ENCODE data around the gene SLC22A9. TPM values are rescaled to one million over a fixed set of nuclear protein-coding genes. Genes with fewer than 3 reads are reported as not detected.
"Not testable (repeated sequence)": the region's sequence is repeated elsewhere in the genome, so short reads cannot be mapped to it uniquely, and the experiment has no call there.

The SLC22A9 gene
- total RNA-seq, 3 donors from 2014 or later (not counting 1 experiment from before 2014, with no cell fraction given) = not detected

DNA sequence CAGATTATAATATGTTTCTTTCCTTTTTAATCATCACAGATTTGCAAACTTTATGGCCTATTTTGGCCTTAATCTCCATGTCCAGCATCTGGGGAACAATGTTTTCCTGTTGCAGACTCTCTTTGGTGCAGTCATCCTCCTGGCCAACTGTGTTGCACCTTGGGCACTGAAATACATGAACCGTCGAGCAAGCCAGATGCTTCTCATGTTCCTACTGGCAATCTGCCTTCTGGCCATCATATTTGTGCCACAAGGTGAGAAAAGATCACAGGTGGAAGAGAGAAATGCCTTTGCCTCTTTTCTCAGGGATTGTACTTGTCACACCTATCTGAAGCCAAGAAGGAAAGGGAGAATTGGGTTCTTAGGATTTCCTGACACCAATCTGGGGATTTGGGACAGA lies 36.9 kb downstream of the SLC22A9 start:
- peaks cover 7 to 55% of the 10 kb centered on the region in 2 donors for H3K27me3 Mint-ChIP-seq (ENCODE audit: low read depth in 2 of 2)
- Histone ChIP-seq H3K27me3 (ENCODE audit: control insufficient read depth, insufficient read depth, low read length) (no peaks in the 10 kb centered on the region), H3K27ac (ENCODE audit: low read length) (no peak overlapping the region), H3K4me3 (ENCODE audit: low read length) (no peak overlapping the region), H3K9me3 (ENCODE audit: control insufficient read depth, insufficient read depth, low read length) (no peaks in the 10 kb centered on the region), H3K4me1 (ENCODE audit: control insufficient read depth, insufficient read depth, low read length) (no peaks in the 10 kb centered on the region), H3K36me3 (ENCODE audit: control insufficient read depth, insufficient read depth, low read length) (no peaks in the 10 kb centered on the region)
- TF ChIP-seq CTCF (IDR thresholded peaks at IDR 0.05) = no peak
- H3K9me3 Mint-ChIP-seq = no peaks in the 10 kb centered on the region
- ATAC-seq (no peak), DNase-seq (no peak)
- H3K4me1 Mint-ChIP-seq = no peaks in the 10 kb centered on the region
- no peak overlapping the region for H3K27ac Mint-ChIP-seq
- no peaks in the 10 kb centered on the region for H3K36me3 Mint-ChIP-seq
- intact Hi-C loops (cut with micrococcal nuclease) = loop anchor here (10.0 kb wide), 1 partner anchor 48 kb away; no protein-coding TSS in a partner anchor
- 84% methylated on average over 2 of the region's 2 CpGs for WGBS (ENCODE audit: insufficient coverage)
- no peak overlapping the region for H3K4me3 Mint-ChIP-seq

- no peak overlapping the region for H3K4me3 ChIP-seq (ENCODE audit: low read length)
- intact Hi-C loops (cut with micrococcal nuclease) = no loop called here
- no peaks in the 10 kb centered on the region for H3K9me3 ChIP-seq (ENCODE audit: control insufficient read depth, insufficient read depth, low read length)
- Mint-ChIP-seq H3K9me3 (no peaks in the 10 kb centered on the region), H3K4me1 (peaks cover 6 to 9% of the 10 kb centered on the region in 2 donors), H3K27ac (no peak overlapping the region), H3K27me3 (ENCODE audit: low read depth in 2 of 2) (peaks cover 6 to 22% of the 10 kb centered on the region in 2 donors), H3K36me3 (no peaks in the 10 kb centered on the region), H3K4me3 (no peak overlapping the region)
- no peak for TF ChIP-seq CTCF (IDR thresholded peaks at IDR 0.05)
- H3K27ac ChIP-seq (ENCODE audit: low read length) = no peak overlapping the region
- H3K4me1 ChIP-seq (ENCODE audit: control insufficient read depth, insufficient read depth, low read length) = no peaks in the 10 kb centered on the region
- no peaks in the 10 kb centered on the region for H3K27me3 ChIP-seq (ENCODE audit: control insufficient read depth, insufficient read depth, low read length)
- ATAC-seq (no peak), DNase-seq (no peak)
- H3K36me3 ChIP-seq (ENCODE audit: control insufficient read depth, insufficient read depth, low read length) = no peaks in the 10 kb centered on the region
- WGBS (ENCODE audit: insufficient coverage) = 64% methylated on average over 2 of the region's 2 CpGs
Observed at GRCh38 chr11:63417174-63417852, 47.7 kb downstream of the SLC22A9 start.

GRCh38 chr11:63427971-63428508 lies 58.5 kb downstream of the SLC22A9 start:
- H3K9me3 Mint-ChIP-seq = no peaks in the 10 kb centered on the region
- H3K36me3 Mint-ChIP-seq = no peaks in the 10 kb centered on the region
- no peak overlapping the region for H3K27ac ChIP-seq (ENCODE audit: low read length)
- 92% methylated on average over 2 of the region's 2 CpGs for WGBS (ENCODE audit: insufficient coverage)
- DNase-seq (no peak), ATAC-seq (no peak)
- no peak overlapping the region for H3K4me3 ChIP-seq (ENCODE audit: low read length)
- H3K4me3 Mint-ChIP-seq = no peak overlapping the region
- no peaks in the 10 kb centered on the region for H3K9me3 ChIP-seq (ENCODE audit: control insufficient read depth, insufficient read depth, low read length)
- H3K27me3 Mint-ChIP-seq (ENCODE audit: low read depth in 2 of 2) = peaks cover 26 to 33% of the 10 kb centered on the region in 2 donors
- H3K4me1 Mint-ChIP-seq = no peaks in the 10 kb centered on the region
- H3K4me1 ChIP-seq (ENCODE audit: control insufficient read depth, insufficient read depth, low read length) = no peaks in the 10 kb centered on the region
- no peaks in the 10 kb centered on the region for H3K36me3 ChIP-seq (ENCODE audit: control insufficient read depth, insufficient read depth, low read length)
- intact Hi-C loops (cut with micrococcal nuclease) = no loop called here
- TF ChIP-seq CTCF (IDR thresholded peaks at IDR 0.05) = no peak
- no peak overlapping the region for H3K27ac Mint-ChIP-seq
- no peaks in the 10 kb centered on the region for H3K27me3 ChIP-seq (ENCODE audit: control insufficient read depth, insufficient read depth, low read length)

DNA sequence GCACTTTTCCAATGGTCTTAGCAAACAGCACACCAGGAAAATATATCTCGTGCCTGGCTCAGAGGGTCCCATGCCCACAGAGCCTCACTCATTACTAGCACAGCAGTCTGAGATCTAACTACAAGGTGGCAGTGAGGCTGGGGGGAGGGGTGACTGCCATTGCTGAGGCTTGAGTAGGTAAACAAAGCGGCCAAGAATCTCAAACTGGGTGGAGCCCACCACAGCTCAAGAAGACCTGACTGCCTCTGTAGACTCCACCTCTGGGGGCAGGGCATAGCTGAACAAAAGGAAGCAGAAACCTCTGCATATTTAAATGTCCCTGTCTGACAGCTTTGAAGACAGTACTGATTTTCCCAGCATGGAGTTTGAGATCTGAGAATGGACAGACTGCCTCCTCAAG lies 61.1 kb downstream of the SLC22A9 start:
- intact Hi-C loops (cut with micrococcal nuclease); ATAC-seq; H3K27ac Mint-ChIP-seq; H3K4me3 Mint-ChIP-seq; H3K9me3 Mint-ChIP-seq; H3K27ac ChIP-seq (ENCODE audit: low read length); H3K27me3 ChIP-seq (ENCODE audit: control insufficient read depth, insufficient read depth, low read length); H3K9me3 ChIP-seq (ENCODE audit: control insufficient read depth, insufficient read depth, low read length); DNase-seq; H3K4me1 ChIP-seq (ENCODE audit: control insufficient read depth, insufficient read depth, low read length); H3K36me3 Mint-ChIP-seq; H3K36me3 ChIP-seq (ENCODE audit: control insufficient read depth, insufficient read depth, low read length); H3K4me3 ChIP-seq (ENCODE audit: low read length); H3K4me1 Mint-ChIP-seq: not testable (repeated sequence)
- WGBS (ENCODE audit: insufficient coverage) = 90% methylated on average over 2 of the region's 2 CpGs
- peaks cover 37 to 55% of the 10 kb centered on the region in 2 donors for H3K27me3 Mint-ChIP-seq (ENCODE audit: low read depth in 2 of 2)

GRCh38 chr11:63435351-63435750 lies 65.8 kb downstream of the SLC22A9 start:
- H3K36me3 ChIP-seq (ENCODE audit: control insufficient read depth, insufficient read depth, low read length); H3K36me3 Mint-ChIP-seq; H3K4me3 ChIP-seq (ENCODE audit: low read length); intact Hi-C loops (cut with micrococcal nuclease); DNase-seq; H3K27ac ChIP-seq (ENCODE audit: low read length); H3K4me1 ChIP-seq (ENCODE audit: control insufficient read depth, insufficient read depth, low read length); H3K27ac Mint-ChIP-seq; H3K4me1 Mint-ChIP-seq; H3K9me3 ChIP-seq (ENCODE audit: control insufficient read depth, insufficient read depth, low read length); ATAC-seq; H3K4me3 Mint-ChIP-seq; H3K27me3 ChIP-seq (ENCODE audit: control insufficient read depth, insufficient read depth, low read length); H3K9me3 Mint-ChIP-seq: not testable (repeated sequence)
- peaks cover 28 to 49% of the 10 kb centered on the region in 2 donors for H3K27me3 Mint-ChIP-seq (ENCODE audit: low read depth in 2 of 2)
- 81% methylated on average over 15 of the region's 22 CpGs for WGBS (ENCODE audit: insufficient coverage)

DNA sequence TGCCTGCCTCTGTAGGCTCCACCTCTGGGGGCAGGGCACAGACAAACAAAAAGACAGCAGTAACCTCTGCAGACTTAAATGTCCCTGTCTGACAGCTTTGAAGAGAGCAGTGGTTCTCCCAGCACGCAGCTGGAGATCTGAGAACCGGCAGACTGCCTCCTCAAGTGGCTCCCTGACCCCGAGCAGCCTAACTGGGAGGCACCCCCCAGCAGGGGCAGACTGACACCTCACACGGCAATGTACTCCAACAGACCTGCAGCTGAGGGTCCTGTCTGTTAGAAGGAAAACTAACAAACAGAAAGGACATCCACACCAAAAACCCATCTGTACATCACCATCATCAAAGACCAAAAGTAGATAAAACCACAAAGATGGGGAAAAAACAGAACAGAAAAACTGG lies 66.2 kb downstream of the SLC22A9 start:
- H3K4me1 ChIP-seq (ENCODE audit: control insufficient read depth, insufficient read depth, low read length); H3K27ac Mint-ChIP-seq; H3K4me3 ChIP-seq (ENCODE audit: low read length); H3K36me3 Mint-ChIP-seq; H3K4me3 Mint-ChIP-seq; H3K4me1 Mint-ChIP-seq; H3K9me3 Mint-ChIP-seq; H3K27me3 ChIP-seq (ENCODE audit: control insufficient read depth, insufficient read depth, low read length); ATAC-seq; H3K27ac ChIP-seq (ENCODE audit: low read length); intact Hi-C loops (cut with micrococcal nuclease); DNase-seq; H3K36me3 ChIP-seq (ENCODE audit: control insufficient read depth, insufficient read depth, low read length); H3K9me3 ChIP-seq (ENCODE audit: control insufficient read depth, insufficient read depth, low read length): not testable (repeated sequence)
- peaks cover 28 to 49% of the 10 kb centered on the region in 2 donors for H3K27me3 Mint-ChIP-seq (ENCODE audit: low read depth in 2 of 2)
- WGBS (ENCODE audit: insufficient coverage) = 14% methylated on average over 3 of the region's 4 CpGs
